Stimulated activated CD4-positive, alpha-beta T cell treated with anti-CD3 and anti-CD28 coated beads, Interleukin-15, amount 100 ng/mL, for 24 hours (primary cell): ENCODE results near the gene HERC6.
"Not testable (repeated sequence)": the region's sequence is repeated elsewhere in the genome, so short reads cannot be mapped to it uniquely, and the experiment has no call there.

Experiments used
- DNase-seq: peaks from one replicate; pipeline ENCODE4 v3.0.0-alpha.2; 2020

HERC6 gene

GRCh38 chr4:88378691-88379559 is at the start of gene HERC6:
HERC6 (plus strand) TSS chr4:88378852; CDS start chr4:88378922, 70 bp downstream.
- DNase-seq = peak; percentile 85

- DNase-seq = no peak
Measured at GRCh38 chr4:88333741-88334405, 44.8 kb upstream of the HERC6 start.

GRCh38 chr4:88335092-88335665 is 43.5 kb upstream of the HERC6 start:
- DNase-seq = no peak

- DNase-seq = no peak
Measured at GRCh38 chr4:88341227-88342192, 37.1 kb upstream of the HERC6 start.

GRCh38 chr4:88346902-88347301 is 31.8 kb upstream of the HERC6 start:
- not testable (repeated sequence) for DNase-seq

GRCh38 chr4:88348761-88349160 is 29.9 kb upstream of the HERC6 start:
- not testable (repeated sequence) for DNase-seq

- no peak for DNase-seq
Measured at GRCh38 chr4:88350786-88351185, 27.9 kb upstream of the HERC6 start.

- DNase-seq = no peak
Measured at GRCh38 chr4:88352062-88352740, 26.5 kb upstream of the HERC6 start.

- no peak for DNase-seq
Measured at GRCh38 chr4:88353324-88353723, 25.3 kb upstream of the HERC6 start.

GRCh38 chr4:88356771-88357170 is 21.9 kb upstream of the HERC6 start:
- DNase-seq = no peak

GRCh38 chr4:88357262-88357661 is 21.4 kb upstream of the HERC6 start:
- DNase-seq = no peak

GRCh38 chr4:88359558-88359957 is 19.1 kb upstream of the HERC6 start:
- no peak for DNase-seq

GRCh38 chr4:88360256-88360655 is 18.4 kb upstream of the HERC6 start:
- DNase-seq = no peak

- no peak for DNase-seq
Measured at GRCh38 chr4:88360791-88361190, 17.9 kb upstream of the HERC6 start.

- not testable (repeated sequence) for DNase-seq
Measured at GRCh38 chr4:88361217-88361773, 17.4 kb upstream of the HERC6 start.

- no peak for DNase-seq
Measured at GRCh38 chr4:88366460-88366859, 12.2 kb upstream of the HERC6 start.

GRCh38 chr4:88367826-88368225 is 10.8 kb upstream of the HERC6 start:
- DNase-seq = no peak

- not testable (repeated sequence) for DNase-seq
Measured at GRCh38 chr4:88369180-88369812, 9.4 kb upstream of the HERC6 start.

- DNase-seq = no peak
Measured at GRCh38 chr4:88381123-88381522, 2.5 kb downstream of the HERC6 start.

GRCh38 chr4:88382621-88383020 is 4.0 kb downstream of the HERC6 start:
- peak; percentile 54 for DNase-seq

GRCh38 chr4:88390128-88390527 is 11.5 kb downstream of the HERC6 start:
- DNase-seq = no peak
